K562 (cell line): ENCODE data around the gene FAM83E. TPM values are rescaled to one million over a fixed set of nuclear protein-coding genes. Genes with fewer than 3 reads are reported as not detected.

ENCODE experiments used
- ATAC-seq: fragments of 200-7000 bp; cut with Tn5 transposase; 3 replicates; pipeline ENCODE4 v1.9.1; 2020; ENCODE audit warnings: moderate library complexity
- BruUV-seq: library from RNA; stranded (reverse); fragments of 400-500 nt; replicated peaks from 2 replicates; lab custom pipeline; 2021; lab: Mats Ljungman, UMichigan
- CTCF ChIA-PET: fragments of 300-600 bp; formaldehyde crosslinking; extraction: SDS; loops from one replicate; lab custom pipeline; 2021; ENCODE audit warnings: low intra/inter-chr PET ratio; lab: Yijun Ruan, JAX
- POLR2A ChIA-PET: fragments of 300-600, 350-650 bp; sonication (Branson Sonifier 250); formaldehyde crosslinking; extraction: SDS; loops from one replicate; lab custom pipeline; 2021; ENCODE audit warnings: antibody characterized with exemption, inconsistent platforms; lab: Yijun Ruan, JAX
- DNase-seq, 4 experiments: peaks; one replicate each; pipeline versions ENCODE4 v3.0.0 to v3.0.0-alpha.2; 2011 to 2018; ENCODE audit warnings: low spot score in 3 of 4, mixed read lengths in 3 of 4; ENCODE audit errors: extremely low read depth in 1 of 4
- FAIRE-seq: peaks from 2 replicates; lab custom pipeline; 2011; peaks lifted over from hg19 to GRCh38; lab: Jason Lieb, UNC
- H2AFZ ChIP-seq: 2 replicates; pipeline ENCODE4 v1.6.0; 2011; ENCODE audit warnings: low read depth, low read length, control low read depth, inconsistent platforms
- H3K27ac ChIP-seq: fragments of 200-600 bp; 3 replicates; pipeline ENCODE4 v1.8.0; 2011; ENCODE audit warnings: low read depth, mild to moderate bottlenecking, control low read depth, inconsistent platforms, low read length, moderate library complexity, mixed read lengths; ENCODE audit errors: extremely low read depth
- H3K27me3 ChIP-seq, 2 experiments: fragments of 300-600 bp in 1 of 2; 2 replicates in 1 of 2; 3 replicates in 1 of 2; pipeline versions ENCODE4 v1.6.0 to v1.8.0; 2011; ENCODE audit warnings: inconsistent platforms in 2 of 2, low read length in 2 of 2, mild to moderate bottlenecking in 1 of 2, mixed read lengths in 1 of 2, moderate library complexity in 1 of 2; ENCODE audit not compliant: control insufficient read depth in 2 of 2, insufficient read depth in 2 of 2
- H3K36me3 ChIP-seq: fragments of 300-600 bp; 3 replicates; pipeline ENCODE4 v1.8.0; 2011; ENCODE audit warnings: mild to moderate bottlenecking, low read length, inconsistent platforms; ENCODE audit not compliant: control insufficient read depth, insufficient read depth
- H3K4me1 ChIP-seq, 2 experiments: fragments of 200-600 bp in 1 of 2; replicated peaks in 1 of 2; 2 replicates in 1 of 2; 3 replicates in 1 of 2; pipeline versions ENCODE4 v1.5.1 to v1.8.0; 2011; ENCODE audit warnings: inconsistent platforms in 2 of 2, low read length in 2 of 2, mild to moderate bottlenecking in 1 of 2, mixed read lengths in 1 of 2, moderate library complexity in 1 of 2; ENCODE audit not compliant: control insufficient read depth in 2 of 2, insufficient read depth in 2 of 2
- H3K4me2 ChIP-seq: 2 replicates; pipeline ENCODE4 v1.6.1; 2011; ENCODE audit warnings: low read length, control low read depth, inconsistent platforms, mixed read lengths; ENCODE audit not compliant: insufficient read depth
- H3K4me3 ChIP-seq: fragments of 200-600 bp; sonication (generic), shearing (Covaris generic); 2 replicates; pipeline ENCODE4 v1.5.1; 2016; ENCODE audit warnings: control low read depth, inconsistent platforms
- H3K79me2 ChIP-seq: fragments of 200-600 bp; 3 replicates; pipeline ENCODE4 v1.8.0; 2011; ENCODE audit warnings: low read length, inconsistent platforms; ENCODE audit not compliant: control insufficient read depth, insufficient read depth
- H3K9ac ChIP-seq, 2 experiments: 2 replicates each; pipeline versions ENCODE4 v1.6.0 to v1.6.1; 2011; ENCODE audit warnings: low read depth in 2 of 2, low read length in 2 of 2, control low read depth in 1 of 2, inconsistent platforms in 1 of 2, mild to moderate bottlenecking in 1 of 2, mixed read lengths in 1 of 2; ENCODE audit not compliant: insufficient read depth in 1 of 2
- H3K9me1 ChIP-seq: one replicate; pipeline ENCODE4 v1.6.0; 2011; ENCODE audit warnings: inconsistent platforms, mild to moderate bottlenecking, low read length, moderate library complexity; ENCODE audit not compliant: control insufficient read depth, insufficient read depth
- H3K9me3 ChIP-seq: replicated peaks from 2 replicates; pipeline ENCODE4 v1.5.1; 2011; ENCODE audit warnings: low read depth, low read length, inconsistent platforms; ENCODE audit not compliant: control insufficient read depth, insufficient read depth
- H4K20me1 ChIP-seq: replicated peaks from 2 replicates; pipeline ENCODE4 v1.6.1; 2011; ENCODE audit warnings: low read length, inconsistent platforms, mixed read lengths; ENCODE audit not compliant: control insufficient read depth, insufficient read depth
- POLR2G ChIP-seq: fragments of 200-400 bp; formaldehyde crosslinking; IDR thresholded peaks from 2 replicates; pipeline ENCODE4 v1.6.1; 2017; ENCODE audit warnings: low read depth, mild to moderate bottlenecking, antibody characterized with exemption, low read length, moderate library complexity
- TAF1 ChIP-seq: IDR thresholded peaks from 2 replicates; pipeline ENCODE4 v1.6.1; 2011; ENCODE audit warnings: mild to moderate bottlenecking, low read length, moderate library complexity; ENCODE audit not compliant: insufficient read depth, control insufficient read depth, severe bottlenecking; ENCODE audit errors: extremely low read depth
- ZKSCAN8 ChIP-seq: fragments of 200-800 bp; sonication (Bioruptor generic); IDR thresholded peaks from 2 replicates; pipeline ENCODE4 v1.6.1; 2016; ENCODE audit warnings: missing genetic modification characterization, missing compliant biosample characterization
- WGBS: fragments of 100-300 bp; shearing (Covaris generic); methylation state at CpG from one replicate; pipeline ENCODE4 v1.1.6; 2016; ENCODE audit warnings: low coverage, mixed read lengths; ENCODE audit not compliant: insufficient coverage; ENCODE audit errors: missing lambda C conversion rate; 5-methylcytosine and 5-hydroxymethylcytosine counted together
- in situ Hi-C: fragments of 300-500 bp; cut with MboI; formaldehyde crosslinking; loops from 4 replicates; pipeline ENCODE4 v1.15.0; 2018; ENCODE audit warnings: inconsistent platforms, mixed read lengths
- intact Hi-C: fragments of 100-400 bp; cut with micrococcal nuclease; formaldehyde crosslinking; loops from 2 replicates; pipeline ENCODE4 v1.14.2; 2022
- polyA plus RNA-seq, 8 experiments: library from polyadenylated mRNA; depleted of rRNA in 4 of 8; stranded (reverse) in 5 of 8; unstranded in 3 of 8; fragments of >200 nt; fragmentation: Nextera tagmentation in 2 of 8; fragmentation: Illumina TruSeq in 1 of 8; extraction: Ambion mirVana in 2 of 8; extraction: Trizol in 1 of 8; gene quantifications; 2 replicates each; pipeline versions ENCODE4 v1.2.1 to v1.2.3, GENCODE V29; 2011 to 2014; ENCODE audit warnings: inconsistent platforms in 1 of 8, missing spikeins in 1 of 8
- total RNA-seq, 7 experiments: library from RNA; depleted of rRNA in 6 of 7; stranded (reverse); fragments of >200 nt in 6 of 7; fragmentation: Illumina TruSeq in 2 of 7; extraction: Trizol in 2 of 7; gene quantifications; 2 replicates each; pipeline versions ENCODE4 v1.2.1 to v1.2.3, GENCODE V29; 2011 to 2021; ENCODE audit warnings: low replicate concordance in 1 of 7
- TF ChIP-seq, protein P1 (sequence below): fragments of 450-650 bp; formaldehyde crosslinking; IDR thresholded peaks from 2 replicates; pipeline ENCODE4 v1.4.0; 2022; ENCODE audit warnings: missing genetic modification characterization

Gene FAM83E
- total and polyA plus RNA-seq, 9 of the 15 experiments (the other 6 are each of a cell fraction or from before 2014, with no cell fraction given): 0.15 to 0.87 (median 0.29) TPM; not detected in 4

GRCh38 chr19:48628486-48629296 is 13.8 kb upstream of the FAM83E start:
- no peak overlapping the region for H2AFZ ChIP-seq
- DNase-seq: no peak
- in situ Hi-C loops: no loop called here
- intact Hi-C loops: no loop called here
- no peak overlapping the region for H3K4me2 ChIP-seq
- H3K9me1 ChIP-seq: no peaks in the 10 kb centered on the region
- no peak overlapping the region for H3K27ac ChIP-seq
- ATAC-seq: no peak
- ChIA-PET CTCF (no interaction called here), POLR2A (interaction anchor here (0.9 to 1.4 kb wide), 3 partner anchors 9 to 12 kb away, joined by 3 to 15 read pairs (median 4); partner anchors contain the start of genes RPL18 and SPHK2)
- H4K20me1 ChIP-seq: no peaks in the 10 kb centered on the region
- H3K4me1 ChIP-seq: peaks cover 24 to 77% of the 10 kb centered on the region in 2 experiments
- H3K4me3 ChIP-seq: no peak overlapping the region
- WGBS: 80% methylated on average over 21 of the region's 34 CpGs
- H3K9ac ChIP-seq: peak overlapping the region in 1 of 2 experiments; percentile 4; a peak in 1 of 4 replicates
- TF ChIP-seq ZKSCAN8 (CRISPR knock-in tag) (no peak), POLR2G (peak; percentile 16; the same call in 1 of the 2 replicates), TAF1 (no peak)
- TF ChIP-seq, protein P1, sequence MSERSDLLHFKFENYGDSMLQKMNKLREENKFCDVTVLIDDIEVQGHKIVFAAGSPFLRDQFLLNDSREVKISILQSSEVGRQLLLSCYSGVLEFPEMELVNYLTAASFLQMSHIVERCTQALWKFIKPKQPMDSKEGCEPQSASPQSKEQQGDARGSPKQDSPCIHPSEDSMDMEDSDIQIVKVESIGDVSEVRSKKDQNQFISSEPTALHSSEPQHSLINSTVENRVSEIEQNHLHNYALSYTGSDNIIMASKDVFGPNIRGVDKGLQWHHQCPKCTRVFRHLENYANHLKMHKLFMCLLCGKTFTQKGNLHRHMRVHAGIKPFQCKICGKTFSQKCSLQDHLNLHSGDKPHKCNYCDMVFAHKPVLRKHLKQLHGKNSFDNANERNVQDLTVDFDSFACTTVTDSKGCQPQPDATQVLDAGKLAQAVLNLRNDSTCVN: no peak
- H3K36me3 ChIP-seq: peaks cover 5% of the 10 kb centered on the region; the same call in 1 of the 3 replicates
- H3K27me3 ChIP-seq: no peaks in the 10 kb centered on the region
- no peaks in the 10 kb centered on the region for H3K79me2 ChIP-seq
- no peak for FAIRE-seq
- BruUV-seq: no TSS peak
- no peaks in the 10 kb centered on the region for H3K9me3 ChIP-seq
